ENCODE measurements around the gene ARHGAP44.
A peak's percentile ranks its signal among the peaks of the same experiment; 100 is the strongest.

The ARHGAP44 gene, protein sequence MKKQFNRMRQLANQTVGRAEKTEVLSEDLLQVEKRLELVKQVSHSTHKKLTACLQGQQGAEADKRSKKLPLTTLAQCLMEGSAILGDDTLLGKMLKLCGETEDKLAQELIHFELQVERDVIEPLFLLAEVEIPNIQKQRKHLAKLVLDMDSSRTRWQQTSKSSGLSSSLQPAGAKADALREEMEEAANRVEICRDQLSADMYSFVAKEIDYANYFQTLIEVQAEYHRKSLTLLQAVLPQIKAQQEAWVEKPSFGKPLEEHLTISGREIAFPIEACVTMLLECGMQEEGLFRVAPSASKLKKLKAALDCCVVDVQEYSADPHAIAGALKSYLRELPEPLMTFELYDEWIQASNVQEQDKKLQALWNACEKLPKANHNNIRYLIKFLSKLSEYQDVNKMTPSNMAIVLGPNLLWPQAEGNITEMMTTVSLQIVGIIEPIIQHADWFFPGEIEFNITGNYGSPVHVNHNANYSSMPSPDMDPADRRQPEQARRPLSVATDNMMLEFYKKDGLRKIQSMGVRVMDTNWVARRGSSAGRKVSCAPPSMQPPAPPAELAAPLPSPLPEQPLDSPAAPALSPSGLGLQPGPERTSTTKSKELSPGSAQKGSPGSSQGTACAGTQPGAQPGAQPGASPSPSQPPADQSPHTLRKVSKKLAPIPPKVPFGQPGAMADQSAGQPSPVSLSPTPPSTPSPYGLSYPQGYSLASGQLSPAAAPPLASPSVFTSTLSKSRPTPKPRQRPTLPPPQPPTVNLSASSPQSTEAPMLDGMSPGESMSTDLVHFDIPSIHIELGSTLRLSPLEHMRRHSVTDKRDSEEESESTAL

GRCh38 chr17:12789481-12790248 is at the start of gene ARHGAP44:
Gene ARHGAP44, plus strand, starts transcription at chr17:12789498. Its CDS starts 341 bp downstream, at chr17:12789839.
- peak; percentile 33 for DNase-seq

- DNase-seq = no peak
Measured at GRCh38 chr17:12739500-12739899, 49.8 kb upstream of the ARHGAP44 start.

DNA sequence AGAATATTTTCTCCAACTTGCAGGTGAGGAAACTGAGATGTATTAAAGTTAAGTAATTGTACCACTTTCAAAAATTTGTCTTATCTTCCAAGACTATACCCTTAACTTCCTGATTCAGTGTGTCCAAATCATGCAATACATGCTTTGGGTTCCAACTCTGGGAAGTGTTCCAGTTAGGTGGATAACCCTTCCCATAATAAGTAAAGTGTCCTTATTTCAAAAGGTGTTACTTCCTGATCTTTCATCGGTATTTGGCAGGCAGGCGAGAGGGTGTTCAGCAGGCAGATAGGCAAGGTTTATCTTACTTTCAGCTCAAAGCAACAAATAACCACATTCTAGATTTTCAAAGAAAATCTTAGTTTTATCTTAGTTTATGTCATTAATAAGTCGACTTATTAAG is 46.3 kb upstream of the ARHGAP44 start:
- no peak for DNase-seq

GRCh38 chr17:12744298-12744697 is 45.0 kb upstream of the ARHGAP44 start:
- DNase-seq = no peak

DNA sequence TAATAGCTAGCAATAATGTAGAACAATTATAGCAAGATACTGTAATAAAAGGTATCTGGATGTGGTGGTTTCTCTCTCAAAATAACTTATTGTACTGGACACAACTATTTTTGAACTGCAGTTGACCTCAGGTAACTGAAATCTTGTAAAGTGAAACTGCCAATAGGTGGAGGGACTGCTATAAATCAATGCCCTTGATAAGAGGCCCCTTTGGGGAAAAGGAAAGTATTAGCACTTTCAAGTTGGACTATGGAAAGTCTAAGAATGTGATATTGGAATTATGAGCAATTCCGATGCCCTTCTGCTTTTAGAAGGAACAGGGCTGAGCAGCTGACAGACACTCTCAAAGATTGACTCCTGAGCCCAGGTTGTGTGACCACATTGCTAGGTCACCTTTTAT is 44.5 kb upstream of the ARHGAP44 start:
- no peak for DNase-seq

- DNase-seq = no peak
Measured at GRCh38 chr17:12745486-12745885, 43.8 kb upstream of the ARHGAP44 start.

DNA sequence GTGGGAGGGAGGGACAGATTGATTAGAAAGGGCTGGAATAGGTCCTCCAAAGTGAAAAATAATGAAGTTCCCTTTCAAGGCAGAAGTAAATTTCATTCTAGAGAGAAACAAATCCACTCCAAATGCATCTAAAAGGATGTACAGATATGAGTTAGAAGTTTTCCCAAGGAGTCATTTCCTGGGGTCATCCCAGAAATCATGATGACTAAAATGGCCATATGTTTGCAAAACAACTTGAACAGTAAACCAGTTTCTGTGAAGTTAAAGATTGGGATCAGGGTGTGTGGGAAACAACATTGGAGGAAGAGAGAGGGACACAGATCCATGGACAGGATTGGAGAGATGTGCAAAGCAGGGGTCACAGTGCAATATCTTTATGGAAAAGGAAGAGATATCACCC is 32.5 kb upstream of the ARHGAP44 start:
- no peak for DNase-seq

DNA sequence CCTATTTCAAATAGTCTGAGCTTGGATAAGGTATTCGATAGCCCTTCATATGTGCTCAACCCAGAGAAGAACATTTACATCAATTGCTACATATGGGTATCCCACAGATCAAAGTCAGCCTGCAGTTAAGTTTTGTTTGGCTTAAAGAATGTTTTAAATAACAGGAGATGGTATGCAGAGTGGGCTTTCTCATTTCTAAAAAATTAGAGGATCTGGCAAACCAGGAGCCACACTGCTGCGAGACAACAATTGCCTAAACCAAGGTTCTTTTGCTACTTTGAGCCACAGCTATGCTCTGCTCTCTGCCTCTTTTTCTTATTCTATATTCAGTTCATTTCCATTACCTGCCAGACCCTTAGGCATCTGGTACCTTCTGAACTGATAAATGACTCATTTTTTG is 30.2 kb upstream of the ARHGAP44 start:
- DNase-seq = no peak

GRCh38 chr17:12765548-12765947 is 23.8 kb upstream of the ARHGAP44 start:
- no peak for DNase-seq

GRCh38 chr17:12768255-12768654 is 21.0 kb upstream of the ARHGAP44 start:
- no peak for DNase-seq

- no peak for DNase-seq
Measured at GRCh38 chr17:12769981-12770380, 19.3 kb upstream of the ARHGAP44 start.

- DNase-seq = no peak
Measured at GRCh38 chr17:12773153-12773552, 16.1 kb upstream of the ARHGAP44 start.

- no peak for DNase-seq
Measured at GRCh38 chr17:12789075-12789480, 220 bp upstream of the ARHGAP44 start.

GRCh38 chr17:12790249-12791106 is 1.2 kb downstream of the ARHGAP44 start:
- no peak for DNase-seq

GRCh38 chr17:12794919-12795532 is 5.7 kb downstream of the ARHGAP44 start:
- no peak for DNase-seq

DNA sequence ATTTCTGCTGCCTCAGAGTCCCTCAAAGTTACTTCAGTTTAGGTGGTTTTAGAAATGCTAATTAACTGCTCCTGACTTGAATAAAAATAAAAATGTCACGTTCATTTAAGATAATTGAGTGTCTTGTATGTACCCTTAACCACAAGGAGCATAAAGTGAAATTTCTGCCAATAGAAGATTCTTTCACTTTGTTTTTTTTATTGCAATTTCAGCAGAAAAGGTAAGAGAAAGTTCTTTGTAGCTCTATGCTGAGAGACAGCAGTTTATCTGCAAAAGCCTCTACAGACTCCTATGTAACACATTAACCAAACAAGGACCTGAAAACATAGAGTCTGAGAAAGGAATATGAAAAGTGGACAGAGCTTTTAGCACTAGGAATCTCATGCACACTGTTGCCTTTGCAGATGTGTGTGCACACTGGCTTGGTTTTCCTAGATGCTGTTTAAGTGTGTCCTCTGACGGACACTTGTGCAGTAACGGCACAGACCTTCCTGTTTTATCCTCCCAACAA is 11.6 kb downstream of the ARHGAP44 start:
- no peak for DNase-seq

DNA sequence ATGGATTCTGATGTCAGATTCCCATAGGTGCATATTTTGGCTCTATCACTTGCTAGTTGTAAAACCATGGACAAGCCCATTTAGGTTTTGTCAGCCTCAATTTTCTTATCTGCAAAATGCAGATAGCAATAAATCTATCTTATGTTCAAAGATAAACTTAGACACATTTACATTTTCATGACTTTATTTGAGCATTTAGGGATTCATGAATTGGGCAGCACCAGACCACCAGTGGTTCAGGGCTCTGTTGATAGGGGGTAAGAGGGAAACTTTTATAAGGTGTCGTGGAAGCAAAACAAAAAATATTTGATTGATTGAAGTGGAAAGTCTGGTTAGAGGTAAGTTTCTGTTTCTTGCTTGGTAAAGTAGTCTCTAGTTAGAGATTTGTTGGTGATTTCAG is 17.3 kb downstream of the ARHGAP44 start:
- no peak for DNase-seq

- no peak for DNase-seq
Measured at GRCh38 chr17:12808723-12809122, 19.4 kb downstream of the ARHGAP44 start.

GRCh38 chr17:12812877-12813276 is 23.6 kb downstream of the ARHGAP44 start:
- no peak for DNase-seq

GRCh38 chr17:12813664-12814063 is 24.4 kb downstream of the ARHGAP44 start:
- DNase-seq = no peak

- no peak for DNase-seq
Measured at GRCh38 chr17:12814718-12815117, 25.4 kb downstream of the ARHGAP44 start.

All from activated CD4-positive, alpha-beta T cell treated with anti-CD3 and anti-CD28 coated beads, Interleukin-2, amount 50 U/mL, for 16 hours (primary cell).